AG09319 (cell line): Measurements from ENCODE around the gene KLHDC9.

Experiments used
- DNase-seq: peaks from one replicate; pipeline ENCODE4 v3.0.0-alpha.2; 2010; ENCODE audit warnings: low read depth; ENCODE audit errors: extremely low read depth
- CTCF ChIP-seq: IDR thresholded peaks from 2 replicates; pipeline ENCODE4 v1.5.1; 2011; ENCODE audit warnings: low read depth, mild to moderate bottlenecking, inconsistent platforms, low read length, moderate library complexity

KLHDC9 gene

DNA sequence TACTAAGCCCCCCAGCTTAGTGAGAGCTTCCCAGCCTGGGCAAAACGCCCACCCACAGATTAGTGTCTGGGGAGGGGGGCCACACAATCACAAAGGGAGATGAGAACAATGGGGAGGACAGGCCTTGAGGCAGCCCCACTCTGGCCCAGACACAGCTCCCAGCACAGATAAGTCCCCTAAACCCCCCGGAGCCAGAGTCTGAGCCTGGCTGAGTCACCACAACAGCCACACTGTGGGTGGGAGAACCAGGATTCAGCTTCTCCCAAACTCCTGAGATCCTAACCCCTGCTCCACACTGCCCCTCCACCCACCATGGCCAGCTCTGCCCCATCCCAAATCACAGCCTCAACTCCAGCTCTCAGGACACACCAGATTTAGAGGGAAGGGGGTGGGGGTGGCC lies 13.0 kb upstream of the KLHDC9 start:
- TF ChIP-seq CTCF, result no peak
- no peak for DNase-seq

DNA sequence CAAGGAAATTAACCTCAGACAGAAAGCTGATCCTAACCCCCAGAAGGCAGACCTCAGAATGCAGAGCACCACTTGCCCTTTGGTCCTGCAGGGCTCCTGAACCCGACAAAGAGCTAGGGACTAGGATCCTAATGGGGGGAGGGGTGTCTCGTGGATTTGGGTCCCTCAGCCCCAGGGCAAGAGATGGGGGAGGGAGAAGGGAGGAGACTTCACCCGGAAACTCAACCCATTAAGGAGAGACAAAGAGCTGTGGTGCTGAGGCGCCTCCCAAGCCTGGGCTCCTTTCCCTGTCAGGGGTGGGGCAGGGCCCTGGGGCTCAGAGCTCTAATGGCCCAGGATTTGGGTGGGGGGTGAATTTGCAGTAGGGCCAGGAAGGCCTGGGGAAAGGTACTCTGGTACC lies 11.7 kb upstream of the KLHDC9 start:
- TF ChIP-seq CTCF, result no peak
- DNase-seq, result no peak

GRCh38 chr1:161088587-161089110 lies 9.5 kb upstream of the KLHDC9 start:
- no peak for DNase-seq
- no peak for TF ChIP-seq CTCF

GRCh38 chr1:161089251-161089924 lies 8.8 kb upstream of the KLHDC9 start, which contains the start of gene NECTIN4:
Gene NECTIN4, minus strand, starts transcription at chr1:161089558. Its CDS starts 262 bp downstream, at chr1:161089296.
- TF ChIP-seq CTCF, result no peak

GRCh38 chr1:161089938-161090337 lies 8.2 kb upstream of the KLHDC9 start:
- no peak for DNase-seq
- TF ChIP-seq CTCF, result no peak

More at GRCh38 chr1:161089251-161089924, 8.8 kb upstream of the KLHDC9 start, which contains the start of gene NECTIN4:
- DNase-seq, result no peak

DNA sequence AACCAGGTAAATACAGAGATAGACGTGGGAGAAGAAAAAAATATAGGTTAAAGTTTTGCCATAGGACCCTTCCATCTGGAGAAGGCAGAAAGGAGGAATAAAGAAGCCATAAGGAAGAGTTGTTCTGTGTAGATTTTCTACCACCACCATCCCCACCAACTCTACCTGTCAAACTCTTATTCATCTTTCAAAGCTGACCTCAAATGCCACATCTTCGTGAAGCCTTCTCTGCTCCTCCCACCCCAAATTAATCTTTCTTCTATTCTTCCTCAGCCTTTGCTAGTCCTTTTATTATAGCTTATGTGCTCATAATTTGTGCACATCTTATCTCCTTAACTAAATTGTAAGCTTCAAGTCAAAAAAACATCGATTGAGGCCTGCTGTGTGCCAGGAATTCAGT lies 7.5 kb upstream of the KLHDC9 start:
- DNase-seq, result no peak

DNA sequence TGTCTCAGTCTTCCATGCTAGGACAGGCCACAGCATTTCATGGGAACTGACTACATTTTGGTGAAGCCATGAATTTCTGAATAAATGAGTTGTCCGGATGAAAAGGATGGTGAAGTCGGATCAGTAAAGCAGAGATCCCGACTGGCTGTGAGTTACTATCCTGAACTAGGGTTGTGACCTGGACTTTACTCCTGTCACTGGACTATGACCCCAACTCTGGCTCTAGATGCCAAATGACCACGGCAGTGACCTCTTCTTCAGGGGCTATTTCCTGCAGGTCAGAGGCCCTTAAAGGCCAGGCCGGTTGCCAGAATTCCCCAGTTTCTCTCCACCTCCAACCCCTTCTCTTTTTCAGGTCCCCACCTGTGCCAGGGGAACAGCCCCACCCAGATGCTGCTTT lies 7.1 kb upstream of the KLHDC9 start:
- DNase-seq, result no peak
- TF ChIP-seq CTCF, result no peak

More for the DNA sequence above, 7.5 kb upstream of the KLHDC9 start:
- no peak for TF ChIP-seq CTCF
